Measurements from ENCODE around the gene MPO. TPM values are rescaled to one million over a fixed set of nuclear protein-coding genes. Genes with fewer than 3 reads are reported as not detected.

The MPO gene
- total RNA-seq, 1 donor from 2014 or later = 0.08 TPM

- DNase-seq (ENCODE audit: low read depth) = no peak
- no peak overlapping the region for H3K4me3 ChIP-seq (ENCODE audit: low read depth, low read length)
- H3K36me3 ChIP-seq (ENCODE audit: control insufficient read depth, insufficient read depth, low read length) = no peaks in the 10 kb centered on the region
- peaks cover 34% of the 10 kb centered on the region for H3K27me3 ChIP-seq (ENCODE audit: control insufficient read depth, insufficient read depth, low read length)
- no peak for TF ChIP-seq CTCF (IDR thresholded peaks at IDR 0.05; ENCODE audit: insufficient read depth, low read length, poor library complexity, severe bottlenecking)
Observed at GRCh38 chr17:58327363-58328194, 46.8 kb upstream of the MPO start.

DNA sequence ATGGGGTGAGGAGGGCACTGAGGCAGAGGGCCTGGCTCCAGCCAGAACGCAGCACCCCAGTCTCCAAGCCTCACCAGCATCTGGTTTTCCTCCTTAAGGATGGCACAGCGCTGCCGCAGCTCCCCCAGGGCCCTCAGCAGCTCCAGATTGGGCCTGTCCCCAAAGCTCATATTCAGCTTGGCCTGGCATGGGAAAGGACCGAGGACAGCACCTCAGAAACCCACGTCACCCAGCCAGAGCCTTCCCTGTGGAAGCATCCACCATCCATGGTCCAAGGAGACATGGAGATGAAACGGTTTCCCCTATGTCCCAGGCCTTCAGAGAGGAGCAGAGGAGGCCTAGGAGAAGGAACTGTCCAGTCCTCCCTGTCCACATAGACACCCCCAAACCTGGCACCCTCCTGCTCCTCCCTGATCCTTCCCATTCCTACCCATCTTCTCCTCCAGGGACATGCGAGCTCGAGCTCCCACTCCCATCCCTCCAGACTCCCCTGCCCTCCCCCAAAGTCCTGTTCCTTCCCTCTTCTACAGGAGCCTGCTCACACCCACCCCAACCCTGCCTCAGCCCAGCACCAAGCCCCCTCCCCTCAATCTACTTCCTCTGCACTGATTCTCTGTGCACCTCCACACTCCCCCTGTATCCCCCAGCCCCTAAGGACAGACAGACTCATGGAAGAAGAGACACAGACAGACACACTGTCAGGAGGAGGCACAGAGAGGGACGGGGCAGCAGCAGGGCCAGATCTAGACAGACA lies 46.1 kb upstream of the MPO start:
- no peak overlapping the region for H3K4me3 ChIP-seq (ENCODE audit: low read depth, low read length)
- no peaks in the 10 kb centered on the region for H3K36me3 ChIP-seq (ENCODE audit: control insufficient read depth, insufficient read depth, low read length)
- no peak for TF ChIP-seq CTCF (IDR thresholded peaks at IDR 0.05; ENCODE audit: insufficient read depth, low read length, poor library complexity, severe bottlenecking)
- H3K27me3 ChIP-seq (ENCODE audit: control insufficient read depth, insufficient read depth, low read length) = peaks cover 34% of the 10 kb centered on the region
- DNase-seq (ENCODE audit: low read depth) = no peak

- TF ChIP-seq CTCF (IDR thresholded peaks at IDR 0.05; ENCODE audit: insufficient read depth, low read length, poor library complexity, severe bottlenecking) = no peak
- Histone ChIP-seq H3K36me3 (ENCODE audit: control insufficient read depth, insufficient read depth, low read length) (no peaks in the 10 kb centered on the region), H3K4me3 (ENCODE audit: low read depth, low read length) (no peak overlapping the region), H3K27me3 (ENCODE audit: control insufficient read depth, insufficient read depth, low read length) (peaks cover 34% of the 10 kb centered on the region)
- no peak for DNase-seq (ENCODE audit: low read depth)
Observed at GRCh38 chr17:58325976-58326468, 45.3 kb upstream of the MPO start.

DNA sequence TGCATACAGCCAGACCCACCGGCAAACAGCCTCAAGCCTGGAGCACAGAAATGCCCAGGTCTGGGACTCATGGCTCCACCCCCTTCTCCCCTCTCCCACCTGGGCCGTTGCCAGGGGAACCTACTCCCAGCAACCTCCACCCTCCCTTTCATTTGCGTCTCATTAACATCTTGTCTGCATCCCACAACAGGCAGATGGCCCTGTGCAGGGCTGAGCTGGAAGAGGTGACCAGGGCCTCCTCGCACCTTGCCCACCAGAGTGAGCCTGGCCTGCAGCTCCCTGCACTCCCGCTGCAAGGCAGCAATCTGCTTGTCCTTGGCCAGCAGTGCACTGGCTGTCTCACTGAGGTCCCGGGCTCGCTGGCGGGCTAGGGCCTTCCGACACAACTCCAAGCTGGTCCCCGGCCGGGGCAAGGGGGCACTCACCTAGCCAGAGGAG lies 44.6 kb upstream of the MPO start:
- no peak for TF ChIP-seq CTCF (IDR thresholded peaks at IDR 0.05; ENCODE audit: insufficient read depth, low read length, poor library complexity, severe bottlenecking)
- Histone ChIP-seq H3K27me3 (ENCODE audit: control insufficient read depth, insufficient read depth, low read length) (peaks cover 34% of the 10 kb centered on the region), H3K4me3 (ENCODE audit: low read depth, low read length) (no peak overlapping the region), H3K36me3 (ENCODE audit: control insufficient read depth, insufficient read depth, low read length) (no peaks in the 10 kb centered on the region)
- DNase-seq (ENCODE audit: low read depth) = no peak

GRCh38 chr17:58324409-58325288 lies 43.9 kb upstream of the MPO start:
- DNase-seq (ENCODE audit: low read depth) = no peak
- no peaks in the 10 kb centered on the region for H3K36me3 ChIP-seq (ENCODE audit: control insufficient read depth, insufficient read depth, low read length)
- peak overlapping the region; percentile 59 for H3K4me3 ChIP-seq (ENCODE audit: low read depth, low read length)
- peaks cover 34% of the 10 kb centered on the region for H3K27me3 ChIP-seq (ENCODE audit: control insufficient read depth, insufficient read depth, low read length)
- no peak for TF ChIP-seq CTCF (IDR thresholded peaks at IDR 0.05; ENCODE audit: insufficient read depth, low read length, poor library complexity, severe bottlenecking)
